Sigmoid colon (tissue), 7 donors: ENCODE measurements around the gene RALGDS. TPM values are rescaled to one million over a fixed set of nuclear protein-coding genes. Genes with fewer than 3 reads are reported as not detected.

Experiments
- DNase-seq: peaks from one replicate; pipeline ENCODE4 v3.0.0-alpha.2; 2019
- H3K27ac ChIP-seq, 4 donors: fragments of 200-600 bp; sonication (generic); one replicate each; pipeline ENCODE4 v1.5.1; 2016 to 2019; ENCODE audit warnings: mild to moderate bottlenecking in 1 of 4
- H3K27me3 ChIP-seq, 3 donors: fragments of 200-600 bp; sonication (generic); one replicate each; pipeline ENCODE4 v1.5.1; 2019; ENCODE audit warnings: mild to moderate bottlenecking in 1 of 3
- H3K36me3 ChIP-seq, 4 donors: fragments of 200-600 bp; sonication (generic); one replicate each; pipeline ENCODE4 v1.5.1; 2016 to 2019
- H3K4me1 ChIP-seq, 4 donors: fragments of 200-600 bp; sonication (generic); one replicate each; pipeline ENCODE4 v1.5.1; 2017 to 2019
- H3K4me3 ChIP-seq, 4 donors: fragments of 200-600 bp; sonication (generic); one replicate each; pipeline ENCODE4 v1.5.1; 2017 to 2019; ENCODE audit warnings: mild to moderate bottlenecking in 2 of 4, moderate library complexity in 1 of 4
- H3K9me3 ChIP-seq, 4 donors: fragments of 200-600 bp in 3 of 4; sonication (generic) in 3 of 4; one replicate each; pipeline versions ENCODE4 v1.5.1 to v1.6.1; 2013 to 2019
- EP300 ChIP-seq, 4 donors: sonication (generic); formaldehyde crosslinking; IDR thresholded peaks; one replicate each; pipeline ENCODE4 v1.6.1; 2017; ENCODE audit warnings: antibody characterized with exemption in 4 of 4
- POLR2A ChIP-seq, 2 donors: fragments of 450-650 bp; IDR thresholded peaks; one replicate each; pipeline ENCODE4 v1.6.1; 2016; ENCODE audit warnings: antibody characterized with exemption in 2 of 2, mild to moderate bottlenecking in 2 of 2, moderate library complexity in 2 of 2
- POLR2AphosphoS5 ChIP-seq, 4 donors: sonication (generic); formaldehyde crosslinking; IDR thresholded peaks; one replicate each; pipeline ENCODE4 v1.6.1; 2017; ENCODE audit warnings: antibody characterized with exemption in 4 of 4
- WGBS, 2 donors: extraction: QIAGEN DNeasy Blood & Tissue Kit; methylation state at CpG; one replicate each; pipeline ENCODE4 v1.1.7; 2013; 5-methylcytosine and 5-hydroxymethylcytosine counted together
- intact Hi-C: fragments of 100-400 bp; cut with DNase I; formaldehyde crosslinking; loops from one replicate; pipeline ENCODE4 v1.15.1; 2023
- polyA plus RNA-seq, 3 donors: library from polyadenylated mRNA; stranded (reverse); fragments of 200-250 nt; gene quantifications; one replicate each; pipeline ENCODE4 v1.2.3, GENCODE V29; 2013
- total RNA-seq, 4 donors: library from RNA; depleted of rRNA; stranded (reverse); fragments of >200 nt; gene quantifications; one replicate each; pipeline ENCODE4 v1.1.0, GENCODE V29; 2016
- TF ChIP-seq, protein P1 (sequence below), 4 experiments: fragments of 450-650 bp in 3 of 4; fragments of 200-600 bp in 1 of 4; IDR thresholded peaks; one replicate each; pipeline ENCODE4 v1.5.1; 2016 to 2019; ENCODE audit warnings: antibody characterized with exemption in 4 of 4, mild to moderate bottlenecking in 3 of 4, moderate library complexity in 2 of 4
- donor health status: healthy with polysubstance abuse.
- donor health status: Bipolar disorder and iron deficiency.
- donor health status: healthy.

Gene RALGDS
- total and polyA plus RNA-seq, 7 donors = 27.6 to 52.7 (median 39.6) TPM

DNA sequence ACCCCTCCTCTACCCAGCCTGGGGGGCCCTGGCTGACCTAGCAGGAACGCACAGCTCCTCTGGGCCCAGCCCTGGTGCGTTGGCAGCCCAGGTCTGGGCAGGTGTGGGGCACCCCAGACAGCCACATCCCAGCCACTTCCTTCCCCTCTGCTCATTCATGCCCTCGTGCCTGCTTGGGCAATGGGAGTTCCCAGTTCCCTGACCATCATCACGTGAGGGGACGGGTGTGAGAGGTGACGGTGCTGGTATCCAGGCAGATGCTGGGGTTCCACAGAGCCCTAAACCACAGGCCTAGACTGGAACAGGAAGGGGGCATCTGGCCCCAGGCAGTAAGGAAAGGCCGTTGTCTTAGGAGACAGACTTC lies 8.4 kb downstream of the RALGDS start:
- H3K36me3 ChIP-seq = peaks cover 16 to 44% (median 31%) of the 10 kb centered on the region in 4 donors
- no peaks in the 10 kb centered on the region for H3K27me3 ChIP-seq
- peak in 2 of 4 donors; percentile 10 to 70 for TF ChIP-seq POLR2AphosphoS5 (IDR thresholded peaks at IDR 0.05)
- TF ChIP-seq EP300 (IDR thresholded peaks at IDR 0.05) = peak in 1 of 4 donors; percentile 50
- TF ChIP-seq POLR2A (IDR thresholded peaks at IDR 0.05) = no peak
- peak overlapping the region; percentile 72 to 94 (median 82) for H3K27ac ChIP-seq
- whole genome bisulfite sequencing, 2 donors = 54 to 79% methylated on average over 7 of the region's 7 CpGs
- H3K4me1 ChIP-seq = peaks cover 0 to 58% (median 56%) of the 10 kb centered on the region in 4 donors
- intact Hi-C loops = no loop called here
- H3K4me3 ChIP-seq = no peak overlapping the region
- DNase-seq = peak; percentile 83
- H3K9me3 ChIP-seq = no peaks in the 10 kb centered on the region

DNA sequence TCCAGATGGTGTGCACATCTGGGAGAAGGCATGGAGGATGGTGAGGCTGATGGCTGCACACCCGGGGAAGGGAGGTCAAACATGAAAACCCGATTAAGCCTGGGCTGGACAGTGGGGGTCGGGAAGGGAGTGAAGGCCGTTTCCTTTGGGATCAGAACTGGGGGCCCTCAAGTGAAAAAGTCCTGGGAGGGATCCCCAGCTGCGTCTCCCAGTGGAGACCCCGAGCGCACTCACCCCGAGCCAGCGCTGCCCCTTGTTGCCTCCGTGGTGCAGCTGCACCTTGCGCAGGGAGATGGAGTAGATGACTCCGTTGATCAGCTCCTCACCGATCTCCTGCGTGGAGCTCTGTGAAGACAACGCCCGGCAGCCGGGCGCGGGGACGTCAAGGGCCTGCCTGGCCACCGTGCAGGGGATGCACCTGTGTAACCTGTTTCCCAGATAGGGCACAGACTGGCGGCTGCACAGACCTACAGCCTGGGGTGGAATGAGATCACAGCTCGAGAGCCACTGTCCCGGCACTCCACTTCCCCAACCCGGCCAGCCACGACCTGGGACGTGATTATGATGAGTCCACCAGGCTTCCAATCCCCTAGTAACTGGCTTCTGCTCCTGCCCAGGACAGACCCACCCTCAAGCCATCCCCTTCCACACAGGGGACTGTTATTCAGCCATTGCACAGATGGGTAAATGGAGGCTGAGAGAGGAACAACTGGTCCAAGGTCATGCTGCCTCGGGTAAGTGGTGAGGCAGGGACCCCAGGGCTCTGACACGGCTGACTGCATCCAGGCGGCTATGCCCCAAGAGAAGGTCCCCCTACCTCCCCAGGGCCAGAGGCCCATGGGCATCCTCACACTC lies 9.0 kb downstream of the RALGDS start:
- 84 to 91% methylated on average over 30 of the region's 30 CpGs for WGBS, 2 donors
- peaks cover 22 to 50% (median 37%) of the 10 kb centered on the region in 4 donors for H3K36me3 ChIP-seq
- DNase-seq = peak; percentile 70
- H3K27ac ChIP-seq = peak overlapping the region; percentile 72 to 94 (median 82)
- H3K4me1 ChIP-seq = peaks cover 0 to 52% (median 50%) of the 10 kb centered on the region in 4 donors
- H3K9me3 ChIP-seq = no peaks in the 10 kb centered on the region
- no peaks in the 10 kb centered on the region for H3K27me3 ChIP-seq
- intact Hi-C loops = no loop called here
- no peak overlapping the region for H3K4me3 ChIP-seq
- TF ChIP-seq, protein P1, sequence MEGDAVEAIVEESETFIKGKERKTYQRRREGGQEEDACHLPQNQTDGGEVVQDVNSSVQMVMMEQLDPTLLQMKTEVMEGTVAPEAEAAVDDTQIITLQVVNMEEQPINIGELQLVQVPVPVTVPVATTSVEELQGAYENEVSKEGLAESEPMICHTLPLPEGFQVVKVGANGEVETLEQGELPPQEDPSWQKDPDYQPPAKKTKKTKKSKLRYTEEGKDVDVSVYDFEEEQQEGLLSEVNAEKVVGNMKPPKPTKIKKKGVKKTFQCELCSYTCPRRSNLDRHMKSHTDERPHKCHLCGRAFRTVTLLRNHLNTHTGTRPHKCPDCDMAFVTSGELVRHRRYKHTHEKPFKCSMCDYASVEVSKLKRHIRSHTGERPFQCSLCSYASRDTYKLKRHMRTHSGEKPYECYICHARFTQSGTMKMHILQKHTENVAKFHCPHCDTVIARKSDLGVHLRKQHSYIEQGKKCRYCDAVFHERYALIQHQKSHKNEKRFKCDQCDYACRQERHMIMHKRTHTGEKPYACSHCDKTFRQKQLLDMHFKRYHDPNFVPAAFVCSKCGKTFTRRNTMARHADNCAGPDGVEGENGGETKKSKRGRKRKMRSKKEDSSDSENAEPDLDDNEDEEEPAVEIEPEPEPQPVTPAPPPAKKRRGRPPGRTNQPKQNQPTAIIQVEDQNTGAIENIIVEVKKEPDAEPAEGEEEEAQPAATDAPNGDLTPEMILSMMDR (IDR thresholded peaks at IDR 0.05) = no peak
- TF ChIP-seq EP300 (IDR thresholded peaks at IDR 0.05) (no peak), POLR2AphosphoS5 (IDR thresholded peaks at IDR 0.05) (no peak)

DNA sequence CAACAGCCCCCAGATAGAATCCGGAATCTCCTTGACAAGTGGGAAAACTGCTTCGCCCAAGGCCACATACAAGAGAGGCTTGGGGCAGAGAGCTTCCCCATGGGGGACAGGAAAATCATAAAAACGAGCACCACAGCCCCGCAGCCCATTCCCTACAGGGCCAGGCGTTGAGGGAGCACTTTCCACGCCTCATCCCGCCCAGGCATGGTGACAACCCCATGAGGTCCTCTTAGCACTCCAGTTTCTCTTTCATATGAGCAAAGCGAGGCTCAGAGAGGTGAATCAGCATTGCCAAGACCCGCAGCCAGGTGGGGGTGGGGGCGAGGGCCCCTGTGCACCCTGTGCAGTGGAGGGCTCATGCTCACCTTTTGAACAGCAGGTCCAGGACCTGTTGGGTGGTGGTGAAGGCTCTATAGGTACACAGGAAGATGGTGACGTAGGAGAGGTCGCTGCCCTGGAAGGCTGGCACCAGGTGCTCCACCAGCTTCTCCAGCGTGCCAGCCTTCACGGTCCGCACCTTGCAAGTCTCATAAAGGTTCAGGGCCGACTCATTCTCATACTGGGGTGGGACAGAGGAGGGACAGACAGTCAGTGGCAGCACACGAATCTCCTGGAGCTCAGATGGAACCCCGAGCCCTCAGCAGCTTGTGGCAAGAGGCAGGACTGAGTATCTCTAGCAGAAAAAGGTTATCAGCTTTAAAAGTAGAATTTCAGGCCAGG lies 10.9 kb downstream of the RALGDS start:
- Histone ChIP-seq H3K36me3 (peaks cover 33 to 68% (median 49%) of the 10 kb centered on the region in 4 donors), H3K9me3 (no peaks in the 10 kb centered on the region), H3K4me3 (no peak overlapping the region), H3K4me1 (peaks cover 0 to 34% (median 30%) of the 10 kb centered on the region in 4 donors), H3K27me3 (no peaks in the 10 kb centered on the region), H3K27ac (no peak overlapping the region)
- intact Hi-C loops = no loop called here
- DNase-seq = peak; percentile 48
- TF ChIP-seq POLR2A (IDR thresholded peaks at IDR 0.05) (no peak), EP300 (IDR thresholded peaks at IDR 0.05) (no peak), POLR2AphosphoS5 (IDR thresholded peaks at IDR 0.05) (no peak)
- TF ChIP-seq, protein P1 (IDR thresholded peaks at IDR 0.05) = no peak
- WGBS, 2 donors = 92 to 95% methylated on average over 18 of the region's 18 CpGs

DNA sequence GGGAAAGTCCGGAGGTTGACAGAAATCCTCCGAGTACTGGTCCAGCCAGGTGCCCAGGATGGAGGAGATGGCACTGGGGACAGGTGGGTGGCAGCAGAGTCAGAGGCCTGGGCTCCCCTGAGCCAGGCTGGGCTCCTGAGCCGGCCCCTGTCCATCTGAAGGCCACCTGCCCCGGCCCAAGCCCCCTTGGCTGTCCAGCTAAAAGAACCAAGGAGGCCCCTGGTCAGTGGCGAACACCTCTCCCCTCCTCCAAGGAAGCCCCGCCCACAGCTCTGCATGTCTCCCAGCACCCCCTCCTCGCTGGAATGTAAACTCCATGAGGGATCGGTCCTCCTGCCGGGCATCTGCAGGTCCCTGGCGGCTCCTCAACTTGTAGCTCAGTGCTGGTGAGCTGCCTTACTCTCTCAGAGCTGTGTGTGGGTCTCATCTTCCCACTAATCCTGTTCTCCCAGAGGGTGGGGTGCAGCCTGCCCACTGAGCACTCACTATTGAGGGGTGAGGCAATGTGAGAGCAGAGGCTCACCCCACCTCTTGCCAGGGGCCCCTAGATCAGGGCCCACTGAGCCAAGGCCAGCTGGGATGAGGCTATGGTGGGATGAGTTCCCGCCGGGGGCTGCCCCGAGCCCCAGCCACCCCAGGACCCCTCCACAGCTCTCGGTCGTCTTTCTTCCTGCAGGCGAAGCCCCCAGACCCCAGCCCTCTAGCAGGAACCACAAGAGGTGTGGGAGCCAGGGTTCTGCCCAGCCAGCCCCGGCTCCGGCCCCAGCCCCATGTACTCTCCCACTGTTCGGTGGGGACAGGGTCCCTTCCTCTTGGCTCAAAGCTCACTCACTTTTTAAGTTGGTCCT lies 12.0 kb downstream of the RALGDS start:
- TF ChIP-seq POLR2AphosphoS5 (IDR thresholded peaks at IDR 0.05) (no peak), POLR2A (IDR thresholded peaks at IDR 0.05) (no peak)
- Histone ChIP-seq H3K36me3 (peaks cover 37 to 79% (median 58%) of the 10 kb centered on the region in 4 donors), H3K9me3 (no peaks in the 10 kb centered on the region), H3K27me3 (no peaks in the 10 kb centered on the region), H3K4me1 (peaks cover 0 to 23% (median 20%) of the 10 kb centered on the region in 4 donors), H3K27ac (no peak overlapping the region), H3K4me3 (no peak overlapping the region)
- intact Hi-C loops = no loop called here
- WGBS, 2 donors = 96 to 97% methylated on average over 19 of the region's 19 CpGs
- peak; percentile 61 for DNase-seq

DNA sequence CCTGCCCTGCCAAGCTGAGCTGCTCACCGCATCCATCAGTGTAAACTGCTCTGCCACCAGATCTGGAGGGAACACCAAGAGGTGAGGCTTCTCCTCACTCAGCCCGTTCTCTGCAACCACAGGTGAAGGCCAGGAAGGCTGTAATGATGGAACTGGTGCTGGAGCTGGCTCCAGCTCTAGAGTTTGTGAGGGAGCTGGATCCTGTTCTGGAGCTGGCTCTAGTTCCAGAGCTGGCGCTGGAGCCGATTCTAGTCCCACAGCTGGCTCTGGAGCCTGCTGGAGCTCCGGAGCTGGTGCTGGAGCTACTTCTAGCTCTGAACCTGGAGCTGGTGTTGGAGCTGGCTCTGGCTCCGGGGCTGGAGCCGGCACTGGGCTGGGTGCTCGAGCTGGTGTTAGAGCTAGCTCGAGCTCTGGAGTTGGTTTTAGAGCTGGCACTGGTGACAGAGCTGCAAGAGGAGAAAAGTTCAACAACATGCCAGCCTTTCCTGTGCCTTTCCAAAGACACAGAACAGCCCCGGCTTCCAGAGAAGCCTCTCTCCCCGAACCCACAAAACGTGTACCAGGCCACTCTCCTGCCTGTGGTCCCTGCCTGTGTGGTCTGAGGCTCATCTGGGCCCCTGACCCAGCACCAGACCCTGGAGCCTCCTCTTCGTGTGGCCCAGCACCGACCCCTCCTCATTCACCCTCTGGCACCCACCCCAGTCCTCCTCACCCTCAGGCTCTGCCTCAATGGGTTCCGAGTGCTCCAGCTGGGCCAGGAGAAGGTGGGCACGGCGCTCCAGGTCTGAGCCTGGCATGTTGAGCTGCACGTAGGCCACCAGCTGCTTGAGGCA lies 12.9 kb downstream of the RALGDS start:
- intact Hi-C loops = no loop called here
- 94 to 96% methylated on average over 18 of the region's 18 CpGs for WGBS, 2 donors
- Histone ChIP-seq H3K4me3 (no peak overlapping the region), H3K27ac (no peak overlapping the region), H3K27me3 (no peaks in the 10 kb centered on the region), H3K36me3 (peaks cover 44 to 87% (median 64%) of the 10 kb centered on the region in 4 donors), H3K9me3 (no peaks in the 10 kb centered on the region), H3K4me1 (peaks cover 0 to 14% (median 11%) of the 10 kb centered on the region in 4 donors)
- TF ChIP-seq POLR2AphosphoS5 (IDR thresholded peaks at IDR 0.05) (no peak), POLR2A (IDR thresholded peaks at IDR 0.05) (no peak), EP300 (IDR thresholded peaks at IDR 0.05) (no peak)
- TF ChIP-seq, protein P1 (IDR thresholded peaks at IDR 0.05) = no peak
- DNase-seq = peak; percentile 56
